Amniotic epithelial cell (primary cell): Measurements from ENCODE around the gene IL15RA.
"Not testable (repeated sequence)": the region's sequence is repeated elsewhere in the genome, so short reads cannot be mapped to it uniquely, and the experiment has no call there.

Source experiments
- DNase-seq: peaks from one replicate; pipeline ENCODE4 v3.0.0-alpha.2; 2010; ENCODE audit warnings: low read depth

The IL15RA gene

DNA sequence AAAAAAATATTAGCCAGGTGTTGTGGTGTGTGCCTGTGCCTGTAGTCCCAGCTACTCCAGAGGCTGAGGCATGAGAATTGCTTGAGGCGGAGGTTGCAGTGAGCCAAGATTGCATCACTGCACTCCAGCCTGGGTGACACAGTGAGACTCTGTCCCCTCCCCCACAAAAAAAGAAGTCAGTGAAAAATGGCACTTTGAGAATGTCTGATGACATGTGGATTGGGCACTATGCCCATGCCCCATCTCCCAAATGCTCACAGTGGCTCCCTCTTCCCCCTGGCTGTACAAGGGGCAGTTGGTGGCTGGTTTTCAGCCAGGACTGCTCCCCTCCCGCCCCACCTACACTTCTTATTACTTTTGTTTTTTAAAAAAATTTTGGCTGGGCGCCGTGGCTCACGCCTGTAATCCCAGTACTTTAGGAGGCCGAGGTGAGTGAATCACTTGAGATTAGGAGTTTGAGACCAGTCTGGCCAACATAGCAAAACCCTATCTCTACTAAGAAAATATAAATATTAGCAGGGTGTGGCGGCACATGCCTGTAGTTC, 26.1 kb downstream of the IL15RA start:
- DNase-seq: peak; percentile 48

GRCh38 chr10:5949009-5949759, 28.2 kb downstream of the IL15RA start:
- DNase-seq: peak; percentile 60

DNA sequence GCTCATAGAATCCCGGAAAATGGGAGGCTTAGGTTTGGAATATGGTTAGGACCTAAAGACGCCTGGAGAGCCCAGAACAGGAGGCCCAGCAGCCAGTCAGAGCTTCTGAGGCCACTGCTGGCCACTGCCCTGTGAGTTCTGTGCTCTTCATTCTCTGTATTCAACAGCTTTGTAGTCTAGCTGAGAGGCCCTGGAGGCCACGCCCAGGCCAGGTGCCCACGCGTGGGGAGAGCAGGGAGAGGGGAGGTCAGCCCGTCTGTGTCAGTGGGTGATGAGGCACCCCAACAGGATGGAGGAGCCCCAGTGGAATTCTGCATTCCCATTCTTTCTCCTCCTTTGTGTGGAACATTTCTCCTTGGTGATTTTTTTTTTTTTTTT, 29.1 kb downstream of the IL15RA start:
- DNase-seq: no peak

DNA sequence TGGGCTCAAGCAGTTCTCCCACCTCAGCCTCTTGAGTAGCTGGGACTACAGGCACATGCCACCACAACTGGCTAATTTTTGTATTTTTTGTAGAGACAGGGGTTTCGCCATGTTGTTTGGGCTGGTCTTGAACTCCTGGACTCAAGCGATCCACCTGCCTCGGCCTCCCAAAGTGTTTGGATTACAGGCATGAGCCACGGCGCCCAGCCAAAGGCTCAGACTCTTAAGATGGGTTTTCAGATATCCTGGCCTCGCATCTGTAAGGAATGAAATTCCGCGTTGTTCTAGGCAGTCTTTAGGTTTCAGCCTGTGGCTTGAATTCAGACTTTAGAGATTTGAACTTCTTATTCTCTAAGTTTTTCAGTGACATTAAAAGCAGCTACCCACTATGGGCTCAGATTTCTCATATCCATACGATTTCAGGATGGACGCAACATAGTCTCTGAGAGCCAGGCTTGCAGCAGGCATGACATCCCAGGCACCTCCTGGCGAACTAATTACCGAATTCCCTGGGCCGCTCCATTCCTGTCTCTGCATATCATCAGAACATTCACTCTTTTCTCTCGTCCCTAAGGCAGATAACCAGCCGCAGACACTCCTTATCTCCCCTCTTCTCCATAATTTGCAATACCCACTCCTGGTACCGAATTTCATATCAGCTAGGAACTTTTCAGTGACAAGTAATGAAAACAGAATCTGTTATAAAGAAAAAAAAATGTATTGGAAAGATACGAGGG, 29.7 kb downstream of the IL15RA start:
- peak; percentile 33 for DNase-seq

DNA sequence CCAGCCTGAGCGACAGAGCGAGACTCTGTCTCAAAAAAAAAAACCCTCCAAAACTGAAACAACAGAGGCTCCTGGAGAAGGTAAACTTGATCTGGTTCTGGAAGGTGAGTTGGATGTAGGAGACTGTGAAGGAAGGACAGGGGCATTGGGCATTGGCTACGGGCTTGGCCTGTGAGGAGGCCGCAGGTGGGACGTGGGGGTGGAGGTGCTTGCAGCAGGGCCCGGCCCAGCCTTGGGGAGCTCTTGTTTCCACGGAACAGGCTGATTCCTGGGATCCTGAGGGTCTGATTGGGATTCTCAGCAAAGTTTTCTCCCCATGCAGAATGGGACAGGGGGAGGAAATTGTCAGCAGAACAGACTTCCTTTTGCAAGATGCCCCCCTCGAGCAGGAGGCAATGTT, 30.6 kb downstream of the IL15RA start:
- no peak for DNase-seq

DNA sequence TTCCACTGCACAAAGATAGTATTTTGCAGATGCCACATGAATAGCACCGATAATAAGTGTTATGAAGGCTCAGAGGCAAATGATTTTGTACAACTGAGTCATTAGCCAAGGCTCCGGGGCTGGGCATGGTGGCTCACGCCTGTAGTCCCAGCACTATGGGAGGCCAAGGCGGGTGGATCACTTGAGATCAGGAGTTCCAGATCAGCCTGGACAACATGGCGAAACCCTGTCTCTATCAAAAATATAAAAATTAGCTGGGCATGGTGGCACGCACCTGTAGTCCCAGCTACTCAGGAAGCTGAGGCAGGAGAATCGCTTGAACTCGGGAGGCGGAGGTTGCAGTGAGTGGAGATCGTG, 30.9 kb downstream of the IL15RA start:
- not testable (repeated sequence) for DNase-seq

GRCh38 chr10:5945561-5946418, 31.6 kb downstream of the IL15RA start:
- peak; percentile 79 for DNase-seq

DNA sequence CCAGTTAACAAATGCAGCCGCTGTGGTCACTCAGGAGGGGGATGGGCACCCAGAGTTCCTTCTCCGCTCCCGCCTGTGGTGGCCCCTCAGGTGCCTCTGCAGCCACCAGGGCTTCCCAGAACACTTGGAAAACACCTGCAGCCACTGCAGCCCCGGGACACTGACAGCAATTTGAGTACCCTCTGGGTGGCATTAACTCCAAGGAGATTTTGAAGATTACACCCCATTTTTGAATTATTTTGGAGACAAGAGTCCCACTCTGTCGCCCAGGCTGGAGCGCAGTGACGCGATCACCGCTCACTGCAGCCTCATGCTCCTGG, 32.2 kb downstream of the IL15RA start:
- DNase-seq: no peak

- peak; percentile 100 for DNase-seq
Measured at GRCh38 chr10:5944389-5945189, 32.8 kb downstream of the IL15RA start.

DNA sequence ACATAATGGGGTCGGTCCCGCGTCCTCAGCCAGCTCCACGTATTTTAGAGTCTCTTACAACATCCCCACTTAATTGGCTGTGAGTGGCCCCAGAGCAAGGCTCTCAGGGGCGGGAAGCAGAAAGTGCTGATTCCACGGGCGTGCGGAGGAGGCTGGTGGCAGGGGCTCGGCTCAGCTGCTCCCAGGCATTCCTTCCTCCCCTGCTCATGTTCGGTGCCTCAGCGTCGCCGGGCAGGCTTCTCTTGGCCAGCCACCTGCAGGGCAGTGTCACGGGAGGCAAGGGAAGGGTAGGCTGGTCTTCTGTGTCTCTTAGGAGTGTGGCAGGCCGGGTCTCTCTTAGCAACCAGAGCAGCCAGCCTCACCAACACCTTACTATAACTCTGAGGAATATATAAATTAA, 33.8 kb downstream of the IL15RA start:
- peak; percentile 36 for DNase-seq

GRCh38 chr10:5942474-5942873, 34.9 kb downstream of the IL15RA start:
- DNase-seq: no peak

DNA sequence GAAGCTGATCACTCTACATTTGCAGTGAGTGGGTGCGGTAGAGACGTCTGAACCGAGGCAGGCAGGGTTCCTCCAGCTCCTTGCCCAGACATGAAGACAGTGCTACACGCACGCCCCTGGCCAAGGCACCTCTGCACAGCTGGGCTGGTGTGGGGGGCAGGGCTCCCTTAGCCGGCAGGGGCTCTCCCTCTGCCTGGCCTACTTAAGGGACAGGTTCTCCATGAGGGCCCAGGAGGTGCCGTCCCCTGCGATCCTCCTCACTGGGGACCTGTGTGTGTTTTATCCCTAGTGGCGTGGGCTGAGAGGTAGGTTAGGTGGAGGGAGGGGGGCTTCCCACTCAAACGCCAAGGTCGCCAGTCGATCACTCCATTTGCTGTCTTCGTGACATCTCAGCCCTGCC, 35.3 kb downstream of the IL15RA start:
- DNase-seq: no peak

DNA sequence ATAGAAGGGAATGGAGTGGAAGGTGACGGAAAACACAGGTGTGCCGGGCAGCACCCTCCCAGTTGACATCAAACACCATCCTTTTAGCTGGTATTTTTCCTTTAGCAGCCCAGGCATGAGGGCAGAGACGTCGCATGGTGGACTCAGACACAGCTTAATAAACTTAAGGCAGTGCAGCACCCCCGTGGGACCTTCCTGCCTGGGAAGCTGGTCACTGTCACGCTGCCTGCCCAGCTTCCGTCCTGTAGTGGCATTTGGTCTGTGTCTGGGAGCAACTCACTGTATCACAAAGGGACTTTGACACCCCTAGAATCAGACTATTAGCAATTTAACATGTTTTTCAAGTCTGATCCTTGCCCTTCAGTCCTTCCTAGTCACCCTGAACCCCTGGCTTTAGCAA, 35.8 kb downstream of the IL15RA start:
- no peak for DNase-seq

GRCh38 chr10:5940807-5941218, 36.5 kb downstream of the IL15RA start:
- no peak for DNase-seq

DNA sequence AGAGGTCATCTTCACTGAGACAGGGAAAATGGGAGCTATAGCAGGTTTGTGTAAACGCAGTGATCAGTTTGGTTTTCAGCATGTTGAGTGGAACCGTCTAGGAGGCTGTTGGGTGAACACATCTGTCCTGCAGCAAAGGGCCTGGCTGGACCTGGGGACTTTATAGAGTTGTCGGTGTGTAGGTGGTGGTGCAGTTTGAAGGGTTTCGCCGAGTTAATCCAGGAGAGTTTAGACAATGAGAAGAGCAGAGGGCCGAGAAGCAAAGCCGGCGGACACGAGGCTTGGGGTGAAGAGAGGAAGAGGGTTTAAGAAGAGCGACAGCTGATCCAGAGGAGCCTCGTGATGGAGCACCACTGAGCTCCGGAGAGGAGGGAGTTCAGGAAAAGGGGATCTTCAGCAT, 39.1 kb downstream of the IL15RA start:
- no peak for DNase-seq

DNA sequence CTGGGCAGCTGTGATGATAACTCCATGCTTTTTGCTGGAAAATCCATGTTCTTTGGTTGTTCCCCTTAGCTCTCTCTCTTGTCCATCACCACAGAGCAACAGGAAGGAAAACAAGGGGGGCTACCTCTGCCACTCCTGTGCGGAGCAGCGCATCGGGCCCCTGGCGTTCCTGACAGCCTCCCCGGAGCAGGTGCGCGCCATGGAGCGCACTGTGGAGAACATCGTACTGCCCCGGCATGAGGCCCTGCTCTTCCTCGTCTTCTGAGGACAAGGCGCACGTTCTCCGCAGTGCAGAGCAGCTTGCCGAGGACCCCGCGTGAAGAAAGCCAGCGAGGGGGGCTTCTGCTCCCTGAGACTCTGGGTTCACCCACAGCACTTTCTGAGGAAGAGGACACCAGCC, 40.3 kb downstream of the IL15RA start:
- no peak for DNase-seq

- no peak for DNase-seq
Measured at GRCh38 chr10:5935628-5936027, 41.7 kb downstream of the IL15RA start.

DNA sequence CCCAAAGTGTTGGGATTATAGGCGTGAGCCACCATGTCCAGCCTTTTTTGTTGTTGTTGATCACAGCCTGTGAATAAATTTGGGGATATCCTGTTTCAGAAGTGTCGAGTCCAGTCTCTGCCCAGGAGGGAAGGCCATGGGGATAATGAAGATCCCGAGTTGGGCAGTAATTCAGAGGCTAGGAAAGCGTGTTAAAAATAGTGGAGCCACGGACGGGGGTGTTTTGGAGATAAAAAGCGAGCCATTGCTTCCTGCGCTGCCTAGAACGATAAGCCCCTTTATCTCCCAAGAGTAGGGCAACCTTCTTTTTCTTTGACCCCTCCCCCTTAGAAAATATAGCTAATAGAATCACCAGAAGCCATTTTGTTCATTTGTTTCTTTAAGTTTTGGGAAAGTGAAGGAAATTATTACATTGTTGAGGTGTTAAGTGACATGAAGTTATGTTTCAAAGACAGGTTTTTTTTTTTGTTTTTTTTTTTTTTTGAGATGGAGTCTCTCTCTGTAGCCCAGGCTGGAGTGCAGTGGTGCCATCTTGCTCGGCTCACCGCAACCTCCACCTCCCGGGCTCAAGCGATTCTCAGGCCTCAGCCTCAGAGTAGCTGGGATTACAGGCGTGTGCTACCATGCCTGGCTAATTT, 43.3 kb downstream of the IL15RA start:
- no peak for DNase-seq

DNA sequence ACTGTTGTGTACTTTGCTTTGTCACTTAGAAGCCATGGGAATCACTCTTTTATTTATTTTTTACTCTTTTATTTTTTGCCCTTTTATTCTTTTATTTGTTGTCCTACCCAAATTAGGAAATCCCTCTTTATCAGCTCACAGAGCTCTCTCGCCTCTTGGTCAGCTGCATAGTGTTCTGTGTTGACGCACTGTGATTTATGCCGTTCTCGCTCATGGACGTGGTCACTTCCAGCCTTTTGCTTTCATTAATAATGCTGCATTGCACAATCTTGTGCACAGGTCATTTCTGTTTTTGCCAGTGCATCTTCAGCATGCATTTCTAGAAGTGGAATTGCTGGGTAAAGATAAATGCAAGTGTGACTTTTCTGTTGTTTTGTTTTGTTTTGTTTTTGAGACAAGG, 45.0 kb downstream of the IL15RA start:
- peak; percentile 92 for DNase-seq

- DNase-seq: no peak
Measured at GRCh38 chr10:5930272-5930671, 47.1 kb downstream of the IL15RA start.

GRCh38 chr10:5929442-5929841, 47.9 kb downstream of the IL15RA start:
- no peak for DNase-seq
